ENCODE measurements around the gene PCSK6. TPM values are rescaled to one million over a fixed set of nuclear protein-coding genes. Genes with fewer than 3 reads are reported as not detected.
"Not testable (repeated sequence)": the region's sequence is repeated elsewhere in the genome, so short reads cannot be mapped to it uniquely, and the experiment has no call there.

Gene PCSK6
- total RNA-seq, 1 donor from 2014 or later, result 3.3 TPM

DNA sequence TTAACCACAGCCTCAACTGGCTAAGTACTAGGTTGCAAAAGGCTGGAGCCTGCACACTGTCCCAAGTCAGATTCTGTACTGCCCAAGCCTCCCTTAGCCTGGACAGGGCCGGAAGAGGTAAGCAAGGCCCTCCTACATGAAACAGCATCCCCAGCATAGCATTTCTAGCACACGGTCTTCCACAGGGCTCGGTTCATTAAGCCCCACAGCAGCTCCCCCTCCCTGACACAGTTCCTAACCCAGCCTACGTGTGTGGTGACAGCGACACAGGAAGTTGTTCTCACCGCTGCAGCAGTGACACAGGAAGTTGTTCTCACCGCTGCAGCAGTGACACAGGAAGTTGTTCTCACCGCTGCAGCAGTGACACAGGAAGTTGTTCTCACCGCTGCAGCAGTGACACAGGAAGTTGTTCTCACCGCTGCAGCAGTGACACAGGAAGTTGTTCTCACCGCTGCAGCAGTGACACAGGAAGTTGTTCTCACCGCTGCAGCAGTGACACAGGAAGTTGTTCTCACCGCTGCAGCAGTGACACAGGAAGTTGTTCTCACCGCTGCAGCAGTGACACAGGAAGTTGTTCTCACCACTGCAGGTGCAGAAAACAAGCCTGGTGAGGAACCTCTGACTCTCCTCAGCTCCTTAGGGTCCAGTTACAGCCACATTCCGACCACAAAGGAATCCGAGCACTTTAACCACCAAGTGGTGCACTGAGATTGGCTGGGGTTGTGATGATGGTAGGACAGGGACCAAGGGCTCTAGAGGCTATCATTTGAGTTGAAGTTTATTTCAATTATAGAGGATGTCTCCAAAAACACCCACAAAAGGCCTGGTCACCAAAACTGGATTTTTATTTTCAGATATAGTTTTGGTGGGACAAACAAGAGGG lies 155.4 kb downstream of the PCSK6 start:
- intact Hi-C loops (cut with micrococcal nuclease), result not testable (repeated sequence)

DNA sequence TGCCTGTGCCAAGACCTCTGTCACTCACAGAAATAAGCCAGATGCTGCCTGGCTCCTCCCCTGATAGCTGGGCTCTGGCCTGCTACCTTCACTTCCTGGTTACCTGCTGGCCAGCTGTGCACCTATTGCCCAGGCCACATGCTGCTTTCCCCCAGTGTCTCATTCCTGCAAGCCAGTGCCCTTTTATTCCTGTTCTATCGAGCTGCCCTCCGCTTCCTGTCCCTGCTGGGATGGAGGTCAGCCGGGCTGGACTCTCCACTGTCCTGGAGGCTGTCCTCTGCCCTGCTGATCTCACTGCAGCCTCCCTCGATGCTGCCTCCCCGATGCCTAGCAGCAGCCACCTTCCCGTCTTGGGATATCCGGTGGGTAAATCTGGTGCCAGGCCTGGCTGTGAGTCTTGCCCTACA lies 157.4 kb downstream of the PCSK6 start:
- intact Hi-C loops (cut with micrococcal nuclease), result no loop called here

DNA sequence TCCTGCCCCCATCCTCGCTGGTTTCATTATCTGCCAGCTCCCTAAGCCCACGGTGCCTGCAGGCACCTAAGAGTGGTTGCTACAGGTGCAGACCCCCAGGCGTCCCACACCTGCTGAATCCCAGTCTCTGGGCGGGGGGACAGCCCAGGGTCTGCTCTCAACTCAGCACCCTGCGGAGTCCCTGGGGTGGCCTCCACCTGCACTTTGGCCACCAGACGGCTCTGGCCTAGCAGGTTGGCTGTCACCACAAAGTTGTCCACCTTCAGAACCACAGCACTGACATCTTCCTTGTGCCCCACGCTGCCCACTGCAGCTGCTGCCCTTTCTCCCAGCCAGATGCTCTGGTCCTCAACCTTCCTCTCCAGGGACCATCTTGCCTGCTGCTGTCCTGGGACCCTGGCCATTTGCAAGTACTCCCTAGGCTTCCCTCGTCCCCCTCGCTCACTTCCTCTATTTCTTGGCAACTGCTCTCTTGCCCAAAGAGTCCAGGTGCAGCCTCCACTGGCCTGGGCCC lies 159.6 kb downstream of the PCSK6 start:
- intact Hi-C loops (cut with micrococcal nuclease), result no loop called here

DNA sequence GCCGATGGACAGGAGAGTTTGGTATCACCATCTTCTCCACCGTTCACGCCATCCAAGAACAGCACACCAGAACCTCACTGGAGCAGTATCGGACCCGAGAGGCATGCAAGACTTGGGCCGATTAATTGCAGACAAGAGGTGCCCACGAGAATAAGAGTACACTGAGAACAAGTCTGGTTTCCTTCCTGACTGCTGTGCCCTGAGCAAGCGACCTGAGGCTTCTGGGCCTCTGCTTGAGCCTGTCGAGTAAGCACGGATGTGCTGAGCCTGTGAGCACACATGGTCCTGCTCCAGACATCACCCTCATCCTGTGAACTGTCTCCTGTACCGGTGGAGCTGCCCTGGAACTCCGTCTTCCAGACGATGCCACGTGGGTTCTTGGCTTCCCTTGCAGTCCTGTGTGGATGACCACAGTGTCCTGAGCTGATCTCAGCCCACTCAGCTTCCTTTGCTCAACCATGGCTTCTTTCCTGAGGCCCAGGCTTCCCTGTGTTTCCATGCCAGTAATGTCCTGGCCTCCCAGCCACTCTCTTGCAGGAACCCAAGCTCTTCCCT lies 160.1 kb downstream of the PCSK6 start:
- intact Hi-C loops (cut with micrococcal nuclease), result no loop called here

DNA sequence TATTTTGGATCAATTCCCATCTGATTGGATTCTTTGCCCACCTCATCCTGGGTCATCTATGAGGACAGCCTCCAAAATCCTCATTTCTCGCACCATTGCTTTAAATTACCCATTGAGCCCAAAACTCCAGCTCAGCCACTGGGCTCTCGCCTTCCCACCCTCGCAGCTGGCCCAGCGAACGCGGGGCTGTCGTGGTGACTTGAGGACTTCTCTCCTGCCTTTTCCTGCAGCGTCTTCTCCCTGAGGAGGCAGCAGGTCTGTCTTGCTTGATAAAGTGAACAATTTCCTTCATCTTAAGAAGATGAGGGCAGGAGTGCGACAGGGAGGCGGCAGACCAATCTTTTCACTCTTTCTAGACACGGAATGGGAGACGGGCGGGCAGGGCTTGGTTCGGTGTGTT lies 161.5 kb downstream of the PCSK6 start:
- intact Hi-C loops (cut with micrococcal nuclease), result no loop called here

DNA sequence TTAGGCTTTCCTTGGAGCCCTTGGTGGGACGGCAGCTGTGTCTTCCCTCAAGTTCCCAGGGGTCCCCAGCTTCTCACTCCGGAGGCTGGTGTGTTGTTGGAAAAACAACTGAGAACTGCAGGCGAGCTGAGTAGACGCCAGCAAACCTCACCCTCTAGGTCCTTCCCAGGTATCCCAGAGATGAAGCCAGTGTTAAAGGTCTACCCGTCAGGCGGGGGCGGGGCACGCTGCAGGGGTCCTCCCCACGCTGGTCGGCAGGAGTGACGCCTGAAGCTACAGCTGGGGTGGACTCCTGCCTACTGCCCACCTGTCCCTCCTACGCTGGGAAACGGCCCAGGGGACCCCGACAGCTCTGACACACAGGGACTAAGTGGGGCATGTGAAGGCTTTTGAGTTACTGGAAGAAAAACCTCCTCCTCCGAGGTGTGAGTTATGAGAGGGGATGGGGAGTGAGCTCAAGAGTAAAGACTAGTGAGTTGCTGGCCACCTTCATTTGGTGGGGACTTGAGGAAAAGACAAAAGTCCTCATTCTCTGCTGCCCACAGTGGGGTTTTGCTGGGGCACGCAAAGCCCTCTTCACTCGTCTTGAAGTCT lies 162.3 kb downstream of the PCSK6 start:
- intact Hi-C loops (cut with micrococcal nuclease), result no loop called here

DNA sequence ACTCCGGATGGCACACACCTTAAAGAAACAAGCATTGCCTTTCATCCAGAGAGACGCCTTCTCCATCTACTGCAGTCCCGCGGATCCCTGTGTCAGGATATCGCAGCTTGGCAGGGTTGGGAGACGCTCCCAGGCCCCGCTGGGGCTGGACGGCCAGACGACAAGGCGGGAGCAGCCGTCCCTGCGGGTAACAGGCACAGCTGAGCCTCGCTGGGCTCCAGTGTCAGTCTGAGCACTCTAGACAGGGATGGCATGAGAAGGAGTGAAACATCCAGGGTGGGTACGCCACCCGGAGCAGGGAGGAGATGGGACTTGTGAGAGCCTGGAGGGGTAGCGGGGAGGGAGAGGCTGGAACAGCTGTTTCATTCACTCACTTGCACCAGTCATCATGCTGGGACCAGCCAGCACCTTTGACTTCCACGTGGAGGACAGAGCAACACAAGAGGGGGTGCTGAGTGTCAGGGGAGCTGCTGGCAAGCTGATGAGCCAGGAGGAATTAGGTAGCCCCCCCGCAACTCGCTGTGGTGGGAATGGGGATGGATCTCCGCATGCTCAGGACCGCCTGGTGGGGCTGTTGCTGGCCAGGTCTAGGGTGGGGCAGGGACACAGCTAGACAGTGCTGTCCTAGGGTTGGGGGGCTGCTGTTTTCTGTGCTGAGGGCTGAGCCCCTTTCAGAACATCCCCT lies 162.9 kb downstream of the PCSK6 start:
- intact Hi-C loops (cut with micrococcal nuclease), result no loop called here

DNA sequence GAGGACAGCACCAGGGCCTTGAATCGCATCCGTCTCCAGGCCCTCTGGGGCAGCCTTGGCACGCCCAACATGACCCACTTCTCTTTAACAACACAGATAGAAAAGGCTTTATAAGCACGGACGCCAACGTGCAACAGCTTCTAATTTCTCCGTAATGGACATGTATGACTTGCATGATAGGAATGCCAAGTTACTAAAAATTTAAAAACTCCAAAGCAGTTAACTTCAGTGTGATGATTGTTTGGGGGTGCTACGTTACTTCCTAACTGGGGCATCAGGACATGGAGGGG lies 163.5 kb downstream of the PCSK6 start:
- intact Hi-C loops (cut with micrococcal nuclease), result no loop called here

DNA sequence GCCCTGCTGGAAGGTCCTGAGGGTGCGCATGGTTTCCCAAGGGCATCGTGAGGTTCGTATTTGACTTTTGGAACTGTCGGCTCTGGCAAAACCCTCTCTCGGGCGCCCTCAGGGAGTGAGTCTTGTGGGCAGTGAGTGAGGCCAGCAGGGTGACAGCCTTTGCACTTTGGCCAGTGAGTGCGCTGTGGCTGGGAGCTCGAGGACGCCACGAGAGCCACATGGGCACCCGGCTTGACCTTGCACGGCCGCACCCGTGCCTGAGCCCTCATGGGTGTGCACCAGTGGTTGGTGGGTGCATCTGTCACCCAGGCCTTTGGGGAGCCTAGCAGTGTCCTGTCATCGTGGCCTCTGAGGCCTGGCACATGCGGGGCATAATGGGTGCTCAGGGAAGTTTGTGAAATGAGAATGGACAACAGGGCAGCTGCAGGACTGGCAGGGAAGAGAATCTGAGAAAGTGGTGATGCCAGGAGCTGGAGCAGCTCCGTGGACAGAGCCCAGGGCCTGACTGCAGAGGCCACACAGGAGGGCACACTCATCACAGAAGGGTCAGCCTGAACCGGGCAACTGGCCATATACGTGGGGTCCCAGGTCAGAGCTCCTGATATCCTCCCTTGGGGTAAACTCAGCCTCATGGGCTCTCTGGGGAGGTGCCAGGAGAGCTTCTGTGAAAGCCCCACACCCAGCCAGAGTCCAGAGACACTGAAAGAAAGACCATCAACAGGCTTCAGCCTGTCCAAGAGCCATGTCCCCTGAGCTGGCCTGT lies 164.1 kb downstream of the PCSK6 start:
- intact Hi-C loops (cut with micrococcal nuclease), result no loop called here

DNA sequence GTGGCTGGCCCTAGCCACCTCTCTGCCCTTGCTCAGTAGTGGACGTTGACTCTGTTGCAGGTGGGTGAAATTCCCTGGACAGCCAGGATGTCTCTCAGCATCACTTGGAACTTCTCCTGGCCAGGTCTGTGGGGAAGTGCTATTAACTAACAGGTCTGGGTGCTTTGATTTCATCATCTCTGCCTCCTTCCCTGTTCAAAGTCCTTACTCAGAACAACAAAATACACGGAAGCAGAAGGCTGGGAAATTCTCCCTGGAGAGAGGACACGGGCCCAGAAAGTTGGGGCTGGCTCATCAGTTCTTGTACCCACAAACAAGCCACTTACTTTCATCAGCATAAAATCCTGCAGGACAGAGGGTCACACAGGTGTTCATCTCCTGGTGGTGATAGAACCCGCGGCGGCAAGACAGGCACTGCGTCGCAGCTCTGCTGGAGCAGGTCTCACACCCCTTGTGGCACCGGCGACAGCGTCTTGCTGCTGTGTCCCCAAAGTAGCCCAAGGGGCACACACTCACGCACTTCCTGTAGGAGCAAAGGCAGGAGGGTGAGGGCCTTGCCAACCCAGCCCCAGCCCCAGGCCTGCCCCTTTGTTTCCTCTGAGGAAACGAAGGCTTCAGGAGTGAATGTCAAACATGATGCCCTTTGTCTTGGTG lies 164.9 kb downstream of the PCSK6 start:
- intact Hi-C loops (cut with micrococcal nuclease), result no loop called here

DNA sequence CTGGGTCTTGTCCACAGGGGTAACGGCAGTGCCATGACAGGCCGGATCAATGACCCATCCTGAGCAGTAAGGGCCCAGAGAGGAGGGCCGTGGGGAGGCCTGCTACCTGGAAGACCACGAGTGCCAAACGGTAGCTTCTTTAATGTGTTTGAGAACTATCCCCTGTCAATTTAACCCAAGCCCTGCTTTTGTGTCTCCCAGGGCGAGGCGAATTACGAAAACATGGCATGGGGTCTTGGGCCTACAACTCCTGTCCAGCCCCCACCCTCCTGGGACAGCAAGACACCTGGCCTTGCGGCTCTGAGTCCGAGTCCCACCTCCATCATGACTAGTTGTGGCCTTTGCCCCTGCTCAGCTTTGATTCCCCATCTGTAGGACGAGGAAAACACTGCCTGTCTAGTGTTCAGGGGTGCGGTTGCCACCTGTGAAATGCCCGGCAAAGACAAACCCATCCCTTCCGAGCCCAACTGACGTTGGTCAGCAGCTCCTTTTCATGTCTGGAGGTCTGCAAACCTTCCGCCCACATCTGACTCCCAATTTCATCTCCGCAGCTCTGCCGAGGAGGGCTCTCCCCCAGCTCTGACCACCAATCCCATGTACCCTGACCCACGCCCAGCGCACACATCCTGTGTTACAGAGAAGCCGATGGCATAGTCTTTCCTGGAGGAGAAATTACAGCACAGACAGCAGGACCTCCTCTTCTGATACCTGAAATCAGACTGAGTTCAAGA lies 165.5 kb downstream of the PCSK6 start:
- intact Hi-C loops (cut with micrococcal nuclease), result no loop called here

DNA sequence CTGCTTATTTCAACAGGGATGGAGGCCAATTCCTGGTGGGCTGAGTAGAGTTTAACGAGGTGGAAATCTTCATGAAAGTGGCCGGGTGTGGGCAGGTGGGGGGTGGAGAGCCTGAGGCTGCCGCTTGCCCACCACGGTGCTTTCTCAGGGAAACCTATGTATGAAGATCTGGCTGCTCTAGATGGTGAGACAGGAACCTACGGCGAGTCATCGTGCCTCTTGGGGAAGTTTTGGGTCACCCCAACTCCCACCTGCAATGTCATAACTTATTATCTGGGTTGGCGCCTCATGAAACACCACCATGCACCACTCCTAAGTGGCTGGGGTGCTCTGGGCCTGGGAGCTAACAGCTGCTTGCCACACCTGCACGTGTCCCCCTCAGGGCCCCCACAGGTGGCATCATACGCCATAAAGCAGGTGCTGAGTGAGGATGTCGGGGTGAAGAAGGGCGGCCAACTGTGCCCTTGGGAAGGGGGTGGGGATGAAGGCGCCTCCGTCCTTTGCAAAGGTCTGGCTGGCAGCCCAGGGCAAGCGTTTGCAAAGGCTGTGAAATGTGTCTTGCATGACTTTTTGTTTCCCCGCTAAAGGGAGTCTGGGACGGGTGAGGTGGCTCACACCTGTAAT lies 166.5 kb downstream of the PCSK6 start:
- intact Hi-C loops (cut with micrococcal nuclease), result no loop called here

DNA sequence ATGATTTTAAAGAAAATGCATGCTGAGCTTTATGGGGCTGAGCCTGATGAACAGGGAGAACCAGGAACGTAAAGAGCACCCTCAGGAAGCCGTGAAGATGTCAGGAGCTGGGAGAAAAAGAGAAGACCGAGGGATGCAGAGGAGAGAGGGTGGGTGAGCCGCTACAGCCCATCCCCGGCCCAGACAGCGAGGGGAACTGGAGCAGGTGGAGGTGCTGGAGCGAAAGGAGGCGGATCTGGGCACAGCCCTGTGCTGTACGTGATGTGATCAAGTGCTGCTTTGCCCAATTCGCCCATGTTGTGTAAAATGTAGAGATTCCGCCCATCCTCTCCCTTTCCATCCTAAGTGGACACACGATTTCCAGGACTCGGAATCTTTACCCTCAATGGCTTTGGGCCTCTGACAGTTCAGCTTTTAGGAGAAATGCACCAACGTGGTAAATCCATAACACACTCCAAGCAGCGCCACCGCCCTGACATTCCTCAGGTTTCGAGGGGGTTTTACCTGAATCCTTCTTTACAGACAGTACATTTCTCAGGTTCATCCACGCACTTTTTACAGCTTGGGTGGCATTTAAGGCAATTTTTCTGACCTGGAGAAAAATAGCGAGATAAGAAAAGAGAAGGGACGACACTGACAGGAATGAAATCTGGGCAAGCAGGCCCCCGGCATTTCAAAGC lies 167.4 kb downstream of the PCSK6 start:
- intact Hi-C loops (cut with micrococcal nuclease), result no loop called here

DNA sequence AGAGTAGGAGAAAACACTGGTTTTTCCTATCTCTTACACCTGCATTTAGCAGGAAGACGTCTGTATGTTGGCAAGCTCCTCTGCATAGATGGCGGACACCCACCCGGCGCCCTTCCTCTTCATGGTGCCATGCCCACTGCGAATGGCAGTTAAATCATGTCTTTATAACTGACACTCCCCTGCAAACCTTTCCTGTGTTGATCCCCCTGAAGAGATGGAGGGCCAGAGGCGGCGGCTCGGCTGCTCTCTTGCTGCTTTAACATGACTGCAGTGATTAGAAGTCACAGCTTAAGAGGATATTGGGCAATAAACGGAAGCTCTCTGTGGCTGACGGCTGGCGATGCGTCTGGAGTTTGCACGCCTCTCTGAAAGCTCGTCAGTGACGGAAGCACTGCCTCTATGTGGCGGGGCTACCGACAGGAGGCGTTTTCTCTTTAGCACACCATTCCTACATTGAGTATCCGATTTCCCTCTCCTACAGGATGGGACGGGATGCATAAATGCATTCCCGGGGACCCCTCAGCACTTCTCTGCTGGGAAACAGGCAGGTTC lies 168.9 kb downstream of the PCSK6 start:
- intact Hi-C loops (cut with micrococcal nuclease), result loop anchor here (1.0 kb wide), 1 partner anchor 25 kb away; the partner anchor contains the start of gene SNRPA1

DNA sequence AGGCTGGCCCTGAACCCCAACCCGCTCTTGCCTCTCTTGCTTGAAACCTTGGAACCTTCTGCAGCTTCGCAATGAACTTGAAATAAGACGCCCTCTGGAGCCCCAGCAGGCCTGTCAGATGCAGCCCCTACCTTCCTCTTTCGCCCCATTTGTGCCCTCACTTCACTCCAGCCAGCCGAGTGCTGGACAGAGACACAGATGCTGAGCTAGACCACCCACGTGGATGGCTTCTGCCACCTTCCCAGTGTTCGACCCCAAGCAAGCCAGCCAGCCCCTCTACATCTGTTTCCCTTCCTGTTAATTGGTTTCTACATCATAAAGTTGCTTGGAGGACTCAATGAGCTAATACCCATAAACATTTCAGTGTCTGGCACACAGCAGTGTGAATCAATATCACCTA lies 170.7 kb downstream of the PCSK6 start:
- intact Hi-C loops (cut with micrococcal nuclease), result no loop called here

DNA sequence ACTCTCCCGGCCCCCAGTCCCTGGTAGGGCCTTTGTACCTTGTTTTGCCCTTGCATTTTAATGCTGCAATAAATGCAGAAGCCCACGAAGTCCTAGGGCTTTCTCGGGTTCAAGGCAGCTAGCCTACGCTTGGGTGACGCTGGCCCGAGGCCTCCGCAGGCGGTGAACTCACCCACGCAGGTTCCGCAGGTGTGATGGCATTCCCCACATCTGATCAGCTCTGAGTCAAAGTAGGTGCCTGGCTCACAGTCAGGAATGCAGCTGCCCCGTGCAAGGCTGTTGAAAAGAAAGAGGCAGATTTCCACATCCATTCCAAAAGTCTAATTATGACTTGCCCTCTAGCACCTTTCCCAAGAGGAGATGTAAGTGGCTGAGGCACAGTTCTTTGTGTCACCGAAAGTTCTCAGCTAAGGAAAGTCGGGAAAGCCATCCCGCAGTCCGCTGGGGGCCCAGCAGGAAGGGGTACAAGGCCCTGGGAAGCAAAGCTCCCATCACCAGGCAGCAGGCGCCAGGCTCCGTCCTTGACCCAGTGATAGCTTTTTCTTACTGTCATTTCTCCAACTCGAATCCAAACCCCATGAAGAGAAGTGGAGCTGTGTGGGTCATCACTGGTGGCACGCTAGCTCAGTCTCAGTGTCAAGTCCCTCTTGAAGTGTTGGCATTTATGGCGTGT lies 171.2 kb downstream of the PCSK6 start:
- intact Hi-C loops (cut with micrococcal nuclease), result no loop called here

DNA sequence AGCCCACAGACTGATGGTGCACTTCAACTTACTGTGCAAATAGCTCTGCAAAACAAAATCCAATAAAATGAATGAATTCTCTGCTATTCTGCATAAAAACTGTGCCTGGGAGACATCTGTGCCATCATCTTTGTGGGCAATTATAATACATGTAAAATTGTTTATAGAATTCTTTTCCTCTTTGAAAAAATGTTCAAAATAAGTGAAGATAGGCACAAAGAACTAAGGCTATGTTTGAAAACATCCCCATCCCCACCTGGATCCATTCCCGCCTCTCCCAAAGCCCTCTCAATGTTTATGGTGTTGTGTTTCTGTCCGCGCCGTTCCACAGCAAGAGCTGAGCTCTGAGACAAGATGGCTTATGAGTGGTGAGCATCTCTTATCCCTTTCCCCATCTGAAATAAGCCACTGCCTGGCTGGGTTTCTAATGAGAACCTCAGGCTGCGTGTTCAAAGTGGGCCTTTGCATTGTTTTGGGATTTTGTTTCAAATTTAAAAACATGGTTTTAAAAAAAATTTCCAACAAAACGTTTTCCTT lies 172.1 kb downstream of the PCSK6 start:
- intact Hi-C loops (cut with micrococcal nuclease), result no loop called here

DNA sequence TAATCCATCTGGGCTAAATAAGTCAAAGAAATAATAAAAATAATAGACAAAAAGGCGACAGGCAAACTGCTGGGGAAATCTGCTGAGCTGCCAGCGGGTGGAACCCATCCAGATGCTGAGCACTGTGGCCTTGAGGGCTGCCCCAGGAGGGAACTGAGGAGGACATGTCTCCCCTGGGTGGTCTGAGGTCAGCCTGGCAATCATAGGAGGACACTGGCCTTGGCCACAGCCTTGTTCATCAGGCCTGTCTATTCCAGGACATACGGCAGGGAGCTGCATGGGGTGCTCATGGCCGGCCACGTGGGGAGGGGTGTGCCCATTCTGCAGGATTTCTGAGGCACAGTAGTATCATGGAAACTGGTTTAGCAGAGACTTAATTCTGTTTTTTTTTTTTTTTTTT lies 173.0 kb downstream of the PCSK6 start:
- intact Hi-C loops (cut with micrococcal nuclease), result no loop called here
